GM23338 (cell line): ENCODE data around the gene ZHX3. TPM values are rescaled to one million over a fixed set of nuclear protein-coding genes. Genes with fewer than 3 reads are reported as not detected.

Source experiments
- ATAC-seq: fragments of 200-7000 bp; cut with Tn5 transposase; 3 replicates; pipeline ENCODE4 v1.9.1; 2020
- DNase-seq: peaks from one replicate; pipeline ENCODE4 v3.0.0-alpha.2; 2015; ENCODE audit warnings: low spot score
- H2AFZ ChIP-seq: fragments of 200-600 bp; sonication (generic); 2 replicates; pipeline ENCODE4 v1.8.0; 2016; ENCODE audit warnings: antibody characterized with exemption, mild to moderate bottlenecking, moderate library complexity
- H3F3A ChIP-seq: fragments of 200-600 bp; sonication (generic); replicated peaks from 2 replicates; pipeline ENCODE4 v1.8.0; 2017; ENCODE audit warnings: antibody characterized with exemption, mixed run types, low read depth
- H3K27ac ChIP-seq: fragments of 200-600 bp; sonication (generic); 2 replicates; pipeline ENCODE4 v1.6.1; 2016; ENCODE audit warnings: low read depth
- H3K27me3 ChIP-seq: fragments of 200-600 bp; sonication (generic); 2 replicates; pipeline ENCODE4 v1.8.0; 2016; ENCODE audit warnings: mild to moderate bottlenecking, mixed run types, moderate library complexity; ENCODE audit not compliant: insufficient read depth
- H3K36me3 ChIP-seq: fragments of 200-600 bp; sonication (generic); 2 replicates; pipeline ENCODE4 v1.8.0; 2016; ENCODE audit warnings: mild to moderate bottlenecking; ENCODE audit not compliant: insufficient read depth
- H3K4me1 ChIP-seq: fragments of 200-600 bp; sonication (generic); 2 replicates; pipeline ENCODE4 v1.8.0; 2016; ENCODE audit warnings: mild to moderate bottlenecking, moderate library complexity; ENCODE audit not compliant: insufficient read depth
- H3K4me2 ChIP-seq: fragments of 200-600 bp; sonication (generic); 2 replicates; pipeline ENCODE4 v1.7.1; 2017; ENCODE audit warnings: mixed run types
- H3K4me3 ChIP-seq: fragments of 200-600 bp; sonication (generic); 2 replicates; pipeline ENCODE4 v1.6.1; 2016; ENCODE audit warnings: mixed run types
- H3K79me2 ChIP-seq: fragments of 200-600 bp; sonication (generic); replicated peaks from 2 replicates; pipeline ENCODE4 v1.8.0; 2017; ENCODE audit warnings: mild to moderate bottlenecking; ENCODE audit not compliant: insufficient read depth
- H3K9me2 ChIP-seq: fragments of 200-600 bp; sonication (generic); 2 replicates; pipeline ENCODE4 v1.8.0; 2017; ENCODE audit not compliant: insufficient read depth
- H4K20me1 ChIP-seq: fragments of 200-600 bp; sonication (generic); replicated peaks from 2 replicates; pipeline ENCODE4 v1.8.0; 2017; ENCODE audit warnings: mild to moderate bottlenecking; ENCODE audit not compliant: insufficient read depth
- H3K27ac Mint-ChIP-seq: 2 replicates; pipeline ENCODE4 v1.8.0; 2020; ENCODE audit warnings: inconsistent platforms, mild to moderate bottlenecking, moderate library complexity, mixed read lengths
- H3K27me3 Mint-ChIP-seq: 3 replicates; pipeline ENCODE4 v1.8.0; 2022; ENCODE audit warnings: low read depth, mild to moderate bottlenecking, moderate library complexity, mixed read lengths, inconsistent platforms; ENCODE audit not compliant: insufficient read depth, poor library complexity
- H3K36me3 Mint-ChIP-seq: 3 replicates; pipeline ENCODE4 v1.8.0; 2021; ENCODE audit warnings: low read depth, mild to moderate bottlenecking, inconsistent platforms, moderate library complexity, mixed read lengths
- H3K4me1 Mint-ChIP-seq: 3 replicates; pipeline ENCODE4 v1.8.0; 2020; ENCODE audit warnings: mild to moderate bottlenecking, inconsistent platforms, mixed read lengths
- H3K4me3 Mint-ChIP-seq: 3 replicates; pipeline ENCODE4 v1.8.0; 2021; ENCODE audit warnings: moderate library complexity, mild to moderate bottlenecking, inconsistent platforms, mixed read lengths
- H3K9me3 Mint-ChIP-seq: 3 replicates; pipeline ENCODE4 v1.8.0; 2020; ENCODE audit warnings: moderate library complexity, mild to moderate bottlenecking, inconsistent platforms, mixed read lengths
- CREB1 ChIP-seq: fragments of 250-450 bp; sonication (Bioruptor Pico); IDR thresholded peaks from 2 replicates; pipeline ENCODE4 v1.5.0; 2020; ENCODE audit warnings: low read depth, mild to moderate bottlenecking, moderate library complexity
- ETS1 ChIP-seq: IDR thresholded peaks from 2 replicates; pipeline ENCODE4 v1.6.1; 2016; ENCODE audit warnings: antibody characterized with exemption
- EZH2 ChIP-seq: fragments of 200-600 bp; sonication (generic); IDR thresholded peaks from one replicate; pipeline ENCODE4 v1.8.0; 2017; ENCODE audit warnings: antibody characterized with exemption, mild to moderate bottlenecking, low read depth; ENCODE audit not compliant: unreplicated experiment
- EZH2phosphoT487 ChIP-seq: fragments of 200-600 bp; sonication (generic); IDR thresholded peaks from one replicate; pipeline ENCODE4 v1.8.1; 2018; ENCODE audit warnings: antibody characterized with exemption; ENCODE audit not compliant: unreplicated experiment
- JUNB ChIP-seq: IDR thresholded peaks from one replicate; pipeline ENCODE4 v1.6.1; 2016; ENCODE audit warnings: antibody characterized with exemption; ENCODE audit not compliant: unreplicated experiment
- POLR2AphosphoS5 ChIP-seq: IDR thresholded peaks from 2 replicates; pipeline ENCODE4 v1.6.1; 2016; ENCODE audit warnings: antibody characterized with exemption, low read depth
- STAT1 ChIP-seq: IDR thresholded peaks from one replicate; pipeline ENCODE4 v1.6.1; 2016; ENCODE audit warnings: antibody characterized with exemption; ENCODE audit not compliant: unreplicated experiment
- ZNF114 ChIP-seq: fragments of 250-450 bp; sonication (Bioruptor Pico); IDR thresholded peaks from 2 replicates; pipeline ENCODE4 v1.5.0; 2020; ENCODE audit warnings: mild to moderate bottlenecking, moderate library complexity
- ZNF331 ChIP-seq: fragments of 250-450 bp; sonication (Bioruptor Pico); IDR thresholded peaks from 2 replicates; pipeline ENCODE4 v1.5.0; 2020; ENCODE audit warnings: low read depth, mild to moderate bottlenecking, moderate library complexity
- polyA plus RNA-seq: library from polyadenylated mRNA; unstranded; fragments of >200 nt; fragmentation: Nextera tagmentation; extraction: Ambion mirVana; gene quantifications from 2 replicates; pipeline ENCODE4 v1.2.1, GENCODE V29; 2016
- total RNA-seq: library from RNA; depleted of rRNA; stranded (reverse); fragments of >200 nt; shearing (Covaris generic); gene quantifications from 2 replicates; pipeline ENCODE4 v1.2.3, GENCODE V29; 2014
- TF ChIP-seq, protein P1 (sequence below), 2 experiments: fragments of 200-600 bp in 1 of 2; sonication (generic) in 1 of 2; conservative IDR thresholded peaks; 2 replicates each; pipeline versions ENCODE4 v1.5.1 to v1.6.1; 2016 to 2017; ENCODE audit warnings: antibody characterized with exemption in 2 of 2, low read depth in 2 of 2, mild to moderate bottlenecking in 2 of 2, moderate library complexity in 1 of 2

The ZHX3 gene
- total and polyA plus RNA-seq, 2 experiments from 2014 or later: 1.7 to 2.8 TPM

DNA sequence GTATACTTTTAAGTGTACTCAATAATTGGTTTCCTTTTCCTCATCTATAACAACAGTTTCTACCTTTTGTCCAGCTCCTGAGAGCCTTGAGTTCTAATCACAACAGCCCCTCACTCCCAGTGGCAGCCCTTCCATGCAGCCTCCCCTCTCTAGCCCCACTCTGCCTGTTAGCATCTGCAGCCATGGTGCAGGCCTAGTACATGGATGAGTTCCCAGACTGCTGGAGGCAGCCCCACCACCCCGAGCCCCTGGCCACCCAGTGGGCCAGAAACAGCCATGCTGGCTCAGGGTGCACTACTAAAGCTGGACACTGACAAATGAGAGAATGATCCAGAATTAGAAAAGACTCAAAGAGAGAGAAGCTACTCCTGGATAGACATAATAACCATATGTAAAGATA lies 13.4 kb upstream of the ZHX3 start (continued):
- TF ChIP-seq CREB1 (no peak), STAT1 (no peak), JUNB (no peak), ZNF114 (no peak), EZH2phosphoT487 (no peak), POLR2AphosphoS5 (no peak), ETS1 (no peak), ZNF331 (CRISPR knock-in tag) (no peak), EZH2 (no peak)
- TF ChIP-seq, protein P1, sequence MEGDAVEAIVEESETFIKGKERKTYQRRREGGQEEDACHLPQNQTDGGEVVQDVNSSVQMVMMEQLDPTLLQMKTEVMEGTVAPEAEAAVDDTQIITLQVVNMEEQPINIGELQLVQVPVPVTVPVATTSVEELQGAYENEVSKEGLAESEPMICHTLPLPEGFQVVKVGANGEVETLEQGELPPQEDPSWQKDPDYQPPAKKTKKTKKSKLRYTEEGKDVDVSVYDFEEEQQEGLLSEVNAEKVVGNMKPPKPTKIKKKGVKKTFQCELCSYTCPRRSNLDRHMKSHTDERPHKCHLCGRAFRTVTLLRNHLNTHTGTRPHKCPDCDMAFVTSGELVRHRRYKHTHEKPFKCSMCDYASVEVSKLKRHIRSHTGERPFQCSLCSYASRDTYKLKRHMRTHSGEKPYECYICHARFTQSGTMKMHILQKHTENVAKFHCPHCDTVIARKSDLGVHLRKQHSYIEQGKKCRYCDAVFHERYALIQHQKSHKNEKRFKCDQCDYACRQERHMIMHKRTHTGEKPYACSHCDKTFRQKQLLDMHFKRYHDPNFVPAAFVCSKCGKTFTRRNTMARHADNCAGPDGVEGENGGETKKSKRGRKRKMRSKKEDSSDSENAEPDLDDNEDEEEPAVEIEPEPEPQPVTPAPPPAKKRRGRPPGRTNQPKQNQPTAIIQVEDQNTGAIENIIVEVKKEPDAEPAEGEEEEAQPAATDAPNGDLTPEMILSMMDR (conservative IDR thresholded peaks at IDR 0.05; ENCODE audit: low read depth in 2 of 2): no peak

GRCh38 chr20:41330343-41330720 lies 12.8 kb upstream of the ZHX3 start:
- peaks cover 2% of the 10 kb centered on the region for H3K27me3 Mint-ChIP-seq
- H3K9me3 Mint-ChIP-seq: no peaks in the 10 kb centered on the region
- ATAC-seq (no peak), DNase-seq (no peak)
- Histone ChIP-seq H3K36me3 (no peaks in the 10 kb centered on the region), H3K9me2 (no peaks in the 10 kb centered on the region), H3K79me2 (no peaks in the 10 kb centered on the region), H3K4me3 (no peak overlapping the region), H3K4me1 (no peaks in the 10 kb centered on the region), H4K20me1 (no peaks in the 10 kb centered on the region), H3F3A (no peaks in the 10 kb centered on the region), H3K4me2 (no peak overlapping the region), H2AFZ (no peak overlapping the region), H3K27me3 (no peaks in the 10 kb centered on the region), H3K27ac (no peak overlapping the region)
- TF ChIP-seq JUNB (no peak), CREB1 (no peak), ZNF114 (no peak)
- TF ChIP-seq, protein P1 (conservative IDR thresholded peaks at IDR 0.05; ENCODE audit: low read depth in 2 of 2): no peak
- no peak overlapping the region for H3K4me3 Mint-ChIP-seq
- H3K4me1 Mint-ChIP-seq: no peaks in the 10 kb centered on the region; the same call in 2 of the 3 replicates
- H3K36me3 Mint-ChIP-seq: no peaks in the 10 kb centered on the region
- no peak overlapping the region for H3K27ac Mint-ChIP-seq
